ENCODE measurements around the gene GASK1A. TPM values are rescaled to one million over a fixed set of nuclear protein-coding genes. Genes with fewer than 3 reads are reported as not detected.

The GASK1A gene
- total and polyA plus RNA-seq, 2 of the 4 experiments (the other 2 are of a cell fraction) = 0.18 to 0.19 TPM

- Histone ChIP-seq H2AK9ac (replicated peaks; ENCODE audit: low read depth, low read length, poor library complexity) (no peak overlapping the region), H3K9me3 (ENCODE audit: control insufficient read depth, insufficient read depth, low read length) (no peaks in the 10 kb centered on the region), H4K20me1 (ENCODE audit: insufficient read depth, low read length) (no peaks in the 10 kb centered on the region), H3K4me3 (ENCODE audit: insufficient read depth, low read depth, low read length) (no peak overlapping the region), H3K4ac (ENCODE audit: low read depth, low read length) (no peak overlapping the region), H3K36me3 (ENCODE audit: control insufficient read depth, insufficient read depth, low read length) (no peaks in the 10 kb centered on the region), H3K9ac (ENCODE audit: low read depth, low read length) (no peak overlapping the region), H2BK20ac (ENCODE audit: low read depth, low read length) (no peak overlapping the region), H2BK5ac (ENCODE audit: low read depth, low read length, poor library complexity, severe bottlenecking) (no peak overlapping the region), H3K9me1 (ENCODE audit: insufficient read depth, low read length) (no peaks in the 10 kb centered on the region), H3K18ac (ENCODE audit: low read depth, low read length) (no peak overlapping the region), H4K8ac (ENCODE audit: low read depth in 2 of 2, low read length in 2 of 2) (no peak overlapping the region), H2BK15ac (ENCODE audit: low read depth, low read length) (no peak overlapping the region), H2AFZ (replicated peaks; ENCODE audit: low read length, poor library complexity) (no peak overlapping the region), H3K23ac (ENCODE audit: low read depth, low read length) (no peak overlapping the region), H4K91ac (ENCODE audit: insufficient read depth, low read depth, low read length) (no peak overlapping the region), H3K56ac (ENCODE audit: extremely low read depth, insufficient read depth, low read length) (no peak overlapping the region), H3K27ac (ENCODE audit: insufficient read depth, low read length) (no peak overlapping the region), H2BK120ac (ENCODE audit: low read depth, low read length) (no peak overlapping the region), H3K79me1 (ENCODE audit: low read depth in 1 of 2, low read length in 2 of 2) (no peaks in the 10 kb centered on the region), H3K27me3 (ENCODE audit: control insufficient read depth, insufficient read depth, low read length) (no peaks in the 10 kb centered on the region), H3K4me1 (ENCODE audit: control insufficient read depth, insufficient read depth, low read length) (no peaks in the 10 kb centered on the region), H2AK5ac (ENCODE audit: low read depth, low read length) (no peak overlapping the region), H4K5ac (ENCODE audit: low read depth, low read length) (no peak overlapping the region), H3K14ac (replicated peaks; ENCODE audit: low read depth, low read length) (no peak overlapping the region), H3K4me2 (ENCODE audit: low read depth, low read length) (no peak overlapping the region)
- BruUV-seq (replicated peaks) = no TSS peak
- CTCF ChIA-PET = no interaction called here
- DNase-seq (no peak), ATAC-seq (ENCODE audit: low read depth) (no peak)
- dilution Hi-C loops (cut with HindIII; ENCODE audit: low sequenced_read_pairs, unreplicated experiment) (no loop called here), intact Hi-C loops (cut with micrococcal nuclease) (no loop called here), in situ Hi-C loops (cut with MboI; ENCODE audit: low sequenced_read_pairs) (no loop called here)
- TF ChIP-seq USF2 (IDR thresholded peaks at IDR 0.05; ENCODE audit: low read depth, low read length) (no peak), NFE2L2 (IDR thresholded peaks at IDR 0.05; ENCODE audit: low read depth, low read length) (no peak), MAZ (IDR thresholded peaks at IDR 0.05; ENCODE audit: borderline replicate concordance, low read depth, low read length) (no peak)
- POLR2A ChIA-PET (ENCODE audit: unreplicated experiment) = no interaction called here
- 80% methylated on average over 1 of the region's 5 CpGs; no CpG with 5 or more reads in 1 of the 2 experiments for WGBS, 2 experiments (ENCODE audit: extremely low coverage in 2 of 2, insufficient read length in 1 of 2)
These were observed 94.7 kb downstream of the GASK1A start for GRCh38 chr3:43073836-43074220.

All from IMR-90 (cell line).